Amniotic stem cell (primary cell): Measurements from ENCODE around the gene ANTXR1.

Experiments used
- DNase-seq: peaks from one replicate; lab custom pipeline; 2025; lab: John Stamatoyannopoulos, UW

ANTXR1 gene

GRCh38 chr2:69097148-69097610 is 84.2 kb downstream of the ANTXR1 start:
- no peak for DNase-seq

GRCh38 chr2:69097891-69098655 is 85.1 kb downstream of the ANTXR1 start:
- no peak for DNase-seq

GRCh38 chr2:69099541-69099940 is 86.6 kb downstream of the ANTXR1 start:
- no peak for DNase-seq

GRCh38 chr2:69100220-69100723 is 87.3 kb downstream of the ANTXR1 start:
- DNase-seq, result no peak

- DNase-seq, result no peak
These were observed 89.1 kb downstream of the ANTXR1 start for GRCh38 chr2:69102041-69102593.

- no peak for DNase-seq
These were observed 90.4 kb downstream of the ANTXR1 start for GRCh38 chr2:69103419-69103818.

GRCh38 chr2:69104261-69104660 is 91.3 kb downstream of the ANTXR1 start:
- no peak for DNase-seq

- DNase-seq, result no peak
These were observed 96.3 kb downstream of the ANTXR1 start for GRCh38 chr2:69109255-69109654.

GRCh38 chr2:69111076-69111475 is 98.1 kb downstream of the ANTXR1 start:
- no peak for DNase-seq

GRCh38 chr2:69113627-69114026 is 100.6 kb downstream of the ANTXR1 start:
- DNase-seq, result no peak

- DNase-seq, result no peak
These were observed 101.6 kb downstream of the ANTXR1 start for GRCh38 chr2:69114534-69114933.

GRCh38 chr2:69116438-69116837 is 103.5 kb downstream of the ANTXR1 start:
- DNase-seq, result no peak

- DNase-seq, result no peak
These were observed 105.6 kb downstream of the ANTXR1 start for GRCh38 chr2:69118609-69119008.

GRCh38 chr2:69119104-69119894 is 106.3 kb downstream of the ANTXR1 start:
- no peak for DNase-seq

- peak; percentile 19 for DNase-seq
These were observed 109.3 kb downstream of the ANTXR1 start for GRCh38 chr2:69122271-69122670.

GRCh38 chr2:69123182-69123581 is 110.2 kb downstream of the ANTXR1 start:
- no peak for DNase-seq

- no peak for DNase-seq
These were observed 111.4 kb downstream of the ANTXR1 start for GRCh38 chr2:69124343-69124742.

- DNase-seq, result no peak
These were observed 112.8 kb downstream of the ANTXR1 start for GRCh38 chr2:69125816-69126215.

GRCh38 chr2:69126341-69126740 is 113.4 kb downstream of the ANTXR1 start:
- DNase-seq, result no peak

GRCh38 chr2:69131452-69131851 is 118.5 kb downstream of the ANTXR1 start:
- no peak for DNase-seq

- DNase-seq, result no peak
These were observed 119.2 kb downstream of the ANTXR1 start for GRCh38 chr2:69131983-69132675.

GRCh38 chr2:69132960-69133590 is 120.1 kb downstream of the ANTXR1 start:
- no peak for DNase-seq
